Fibroblast of skin of back (primary cell): ENCODE measurements around the gene NLRP13. TPM values are rescaled to one million over a fixed set of nuclear protein-coding genes. Genes with fewer than 3 reads are reported as not detected.
"Not testable (repeated sequence)": the region's sequence is repeated elsewhere in the genome, so short reads cannot be mapped to it uniquely, and the experiment has no call there.

Experiments
- DNase-seq: peaks from one replicate; pipeline ENCODE4 v3.0.0-alpha.2; 2013
- polyA plus RNA-seq, 2 experiments: library from polyadenylated mRNA; unstranded; fragments of 120-200 nt; gene quantifications; one replicate each; pipeline ENCODE4 v1.2.1, GENCODE V29; 2013; ENCODE audit not compliant: insufficient read length in 2 of 2

The NLRP13 gene, protein sequence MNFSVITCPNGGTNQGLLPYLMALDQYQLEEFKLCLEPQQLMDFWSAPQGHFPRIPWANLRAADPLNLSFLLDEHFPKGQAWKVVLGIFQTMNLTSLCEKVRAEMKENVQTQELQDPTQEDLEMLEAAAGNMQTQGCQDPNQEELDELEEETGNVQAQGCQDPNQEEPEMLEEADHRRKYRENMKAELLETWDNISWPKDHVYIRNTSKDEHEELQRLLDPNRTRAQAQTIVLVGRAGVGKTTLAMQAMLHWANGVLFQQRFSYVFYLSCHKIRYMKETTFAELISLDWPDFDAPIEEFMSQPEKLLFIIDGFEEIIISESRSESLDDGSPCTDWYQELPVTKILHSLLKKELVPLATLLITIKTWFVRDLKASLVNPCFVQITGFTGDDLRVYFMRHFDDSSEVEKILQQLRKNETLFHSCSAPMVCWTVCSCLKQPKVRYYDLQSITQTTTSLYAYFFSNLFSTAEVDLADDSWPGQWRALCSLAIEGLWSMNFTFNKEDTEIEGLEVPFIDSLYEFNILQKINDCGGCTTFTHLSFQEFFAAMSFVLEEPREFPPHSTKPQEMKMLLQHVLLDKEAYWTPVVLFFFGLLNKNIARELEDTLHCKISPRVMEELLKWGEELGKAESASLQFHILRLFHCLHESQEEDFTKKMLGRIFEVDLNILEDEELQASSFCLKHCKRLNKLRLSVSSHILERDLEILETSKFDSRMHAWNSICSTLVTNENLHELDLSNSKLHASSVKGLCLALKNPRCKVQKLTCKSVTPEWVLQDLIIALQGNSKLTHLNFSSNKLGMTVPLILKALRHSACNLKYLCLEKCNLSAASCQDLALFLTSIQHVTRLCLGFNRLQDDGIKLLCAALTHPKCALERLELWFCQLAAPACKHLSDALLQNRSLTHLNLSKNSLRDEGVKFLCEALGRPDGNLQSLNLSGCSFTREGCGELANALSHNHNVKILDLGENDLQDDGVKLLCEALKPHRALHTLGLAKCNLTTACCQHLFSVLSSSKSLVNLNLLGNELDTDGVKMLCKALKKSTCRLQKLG
- polyA plus RNA-seq (2013, experiment 1 of 2; ENCODE audit: insufficient read length), result not detected
- polyA plus RNA-seq (2013, experiment 2 of 2; ENCODE audit: insufficient read length), result not detected

DNA sequence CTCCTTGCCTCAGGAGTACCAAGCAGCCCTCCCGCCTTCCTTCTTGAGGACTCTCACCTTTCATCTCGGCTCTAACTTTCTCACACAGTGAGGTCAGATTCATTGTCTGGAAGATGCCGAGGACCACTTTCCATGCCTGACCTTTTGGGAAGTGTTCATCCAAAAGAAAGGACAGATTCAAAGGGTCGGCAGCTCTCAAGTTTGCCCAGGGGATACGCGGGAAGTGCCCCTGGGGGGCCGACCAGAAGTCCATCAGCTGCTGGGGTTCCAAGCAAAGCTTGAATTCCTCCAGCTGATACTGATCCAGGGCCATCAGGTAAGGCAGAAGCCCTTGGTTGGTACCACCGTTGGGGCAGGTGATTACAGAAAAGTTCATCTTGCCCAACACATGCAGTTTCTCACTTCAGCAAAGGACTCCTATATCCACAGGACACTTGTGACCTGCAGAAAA lies at the start of gene NLRP13:
Gene NLRP13, minus strand, starts transcription at position 401 of the 451 bp plus-strand sequence. Its CDS starts 25 bp downstream, at position 376.
- DNase-seq, result no peak

DNA sequence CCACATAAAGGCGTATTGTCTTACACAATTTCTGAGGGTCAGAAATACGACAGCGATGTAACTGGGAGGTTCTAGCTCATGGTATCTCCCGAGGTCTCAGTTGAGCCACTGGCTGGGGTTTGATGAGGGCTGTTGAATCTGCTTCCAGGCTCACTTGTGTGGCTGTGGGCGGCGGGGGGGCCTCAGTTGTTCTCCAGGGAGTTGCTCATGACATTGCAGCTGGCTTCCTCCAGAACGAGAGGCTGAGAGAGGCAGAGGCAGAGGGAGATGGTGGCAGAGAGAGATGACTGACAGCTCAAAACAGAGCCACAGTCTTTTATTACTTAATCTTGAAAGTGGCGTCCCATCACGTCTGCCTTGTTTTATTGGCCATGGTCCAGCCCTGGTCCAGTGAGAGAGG lies 48.3 kb upstream of the NLRP13 start:
- DNase-seq, result no peak

DNA sequence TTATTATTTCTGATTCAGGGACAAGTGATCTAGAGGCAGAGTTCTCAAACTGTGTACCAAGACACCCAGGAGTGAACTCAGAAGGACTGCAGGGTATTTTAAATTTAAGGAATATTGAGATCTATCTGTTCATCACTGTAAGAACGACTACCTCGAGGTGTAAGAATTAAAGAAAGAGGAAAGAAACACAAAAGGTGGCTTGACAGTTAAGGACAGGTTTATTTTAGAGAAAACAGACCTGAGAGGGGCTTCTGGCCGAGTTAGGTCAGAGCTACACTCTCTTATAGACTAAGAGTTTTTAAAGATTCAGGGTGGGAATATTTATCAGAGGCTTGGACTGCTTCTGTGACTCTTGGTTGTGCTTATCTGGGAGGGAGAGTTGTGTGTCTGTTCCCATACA lies 41.8 kb upstream of the NLRP13 start:
- DNase-seq, result no peak

DNA sequence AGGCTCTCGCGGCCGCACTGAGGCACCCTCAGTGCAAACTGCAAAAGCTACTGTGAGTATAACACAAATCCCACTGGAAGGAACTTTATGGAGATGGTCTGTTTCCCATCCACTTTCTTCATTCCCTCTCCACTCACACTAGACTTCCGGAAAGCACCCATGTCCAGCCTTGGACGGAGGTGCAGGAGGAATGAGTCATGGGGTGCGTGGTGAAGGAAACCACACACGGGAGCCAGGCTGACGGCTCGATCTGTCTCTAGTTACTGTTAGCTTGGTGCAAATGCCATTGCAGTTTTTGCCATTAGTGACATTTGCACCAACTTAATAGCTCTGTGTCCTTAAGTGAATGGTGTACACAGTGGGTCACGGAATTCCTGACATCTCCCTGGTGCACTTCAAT lies 30.1 kb upstream of the NLRP13 start:
- DNase-seq, result no peak

DNA sequence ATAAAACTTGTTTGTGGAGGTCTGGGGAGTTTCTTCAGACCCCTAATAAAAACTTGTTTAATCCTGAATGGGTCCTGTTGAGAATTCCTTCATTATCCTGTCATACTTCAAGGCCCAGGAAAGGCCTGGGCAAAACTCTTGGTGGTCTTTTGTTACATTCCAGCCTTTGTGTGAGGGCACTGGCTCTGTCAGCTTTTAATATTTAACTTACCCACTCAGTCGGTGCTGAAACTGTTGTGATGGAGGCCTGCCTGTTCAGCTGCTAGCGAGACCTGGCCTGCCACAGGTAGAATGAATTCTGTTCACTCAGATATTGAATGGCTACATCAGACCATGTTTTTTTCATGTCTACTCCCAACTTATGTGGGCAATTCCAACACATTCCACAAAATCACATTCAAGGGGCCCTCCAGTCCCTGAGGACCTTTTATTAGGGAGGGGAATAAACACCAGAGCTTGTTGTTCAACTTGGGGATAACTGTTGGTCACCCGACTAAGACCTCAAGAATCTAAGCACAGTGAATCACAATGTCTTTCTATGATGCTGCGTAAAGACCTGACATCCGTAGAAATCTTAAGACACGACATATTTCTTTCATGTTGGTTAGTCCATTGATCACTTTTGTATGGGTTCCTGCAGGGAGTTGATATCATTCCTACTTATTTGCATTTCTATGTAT lies 28.0 kb upstream of the NLRP13 start:
- DNase-seq, result no peak

DNA sequence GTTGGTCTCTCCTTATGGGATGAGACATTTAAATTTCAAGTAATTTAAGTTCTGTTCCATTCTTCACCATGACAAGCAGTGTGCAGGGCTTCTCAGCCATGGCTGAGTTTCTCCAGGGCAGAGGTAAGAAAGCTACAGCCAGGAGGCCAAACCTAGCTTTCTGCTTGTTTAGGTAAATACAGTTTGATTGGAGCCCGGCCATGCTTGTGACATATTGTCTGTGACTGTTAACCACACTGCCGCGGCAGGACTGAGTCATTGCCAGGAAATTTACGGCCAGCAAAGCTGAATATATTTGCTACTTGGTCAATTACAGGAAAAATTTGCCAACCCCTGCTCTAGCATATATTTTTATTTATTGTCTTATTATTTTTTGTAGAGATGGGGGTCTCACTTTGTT lies 26.2 kb upstream of the NLRP13 start:
- DNase-seq, result no peak

DNA sequence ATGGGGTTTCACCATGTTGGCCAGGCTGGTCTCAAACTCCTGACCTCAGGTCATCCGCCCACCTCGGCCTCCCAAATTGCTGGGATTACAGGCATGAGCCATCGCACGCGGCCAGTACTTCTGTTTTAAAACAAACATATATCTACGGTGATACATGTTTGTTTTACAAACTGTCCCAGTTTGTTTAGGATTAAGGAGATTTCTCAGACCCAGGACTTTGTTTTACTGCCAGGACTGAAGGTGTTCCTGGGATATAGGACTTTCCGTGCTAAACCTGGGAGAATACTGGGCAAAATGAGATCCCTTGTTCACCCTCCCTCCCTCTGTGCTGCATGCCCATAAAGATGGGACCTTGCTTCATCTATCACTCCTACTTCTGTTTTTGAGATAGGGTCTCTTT lies 24.3 kb upstream of the NLRP13 start:
- DNase-seq, result no peak

DNA sequence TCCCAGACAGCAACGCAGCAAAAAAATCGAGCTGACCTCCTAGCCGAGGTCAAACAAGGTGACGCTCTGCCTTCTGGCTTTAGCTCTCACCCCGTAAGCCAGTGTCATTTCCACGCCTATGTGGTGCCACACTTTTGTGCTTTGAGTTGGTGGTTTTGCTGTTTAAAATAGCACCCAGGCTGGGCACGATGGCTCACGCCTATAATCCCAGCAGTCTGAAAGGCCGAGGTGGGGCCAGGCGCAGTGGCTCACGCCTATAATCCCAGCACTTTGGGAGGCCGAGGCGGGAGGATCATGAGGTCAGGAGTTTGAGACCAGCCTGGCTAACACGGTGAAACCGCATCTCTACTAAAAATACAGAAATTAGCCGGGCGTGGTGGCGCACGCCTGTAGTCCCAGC lies 18.4 kb upstream of the NLRP13 start:
- not testable (repeated sequence) for DNase-seq

DNA sequence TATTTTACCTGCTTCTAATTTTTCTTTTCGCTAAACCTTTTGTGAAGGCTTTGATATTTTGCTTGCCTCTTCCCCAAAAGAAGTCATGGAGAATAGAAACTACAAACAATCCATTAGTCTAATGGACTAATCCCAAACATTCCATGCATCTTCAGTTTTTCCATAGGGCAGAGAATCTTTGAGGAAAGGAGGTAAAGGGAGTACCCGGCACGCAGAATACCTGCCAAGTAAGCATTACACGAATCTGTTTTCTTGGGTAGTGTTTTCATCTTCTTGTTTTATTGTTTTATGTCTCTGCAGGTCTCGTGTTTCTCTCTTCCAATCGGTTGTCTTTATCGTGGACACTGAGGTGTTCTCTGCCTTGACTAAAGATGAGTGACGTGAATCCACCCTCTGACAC lies 15.4 kb upstream of the NLRP13 start, which contains the start of gene NLRP8:
Gene NLRP8, plus strand, starts transcription at position 301 of the 400 bp plus-strand sequence.
- DNase-seq, result no peak

DNA sequence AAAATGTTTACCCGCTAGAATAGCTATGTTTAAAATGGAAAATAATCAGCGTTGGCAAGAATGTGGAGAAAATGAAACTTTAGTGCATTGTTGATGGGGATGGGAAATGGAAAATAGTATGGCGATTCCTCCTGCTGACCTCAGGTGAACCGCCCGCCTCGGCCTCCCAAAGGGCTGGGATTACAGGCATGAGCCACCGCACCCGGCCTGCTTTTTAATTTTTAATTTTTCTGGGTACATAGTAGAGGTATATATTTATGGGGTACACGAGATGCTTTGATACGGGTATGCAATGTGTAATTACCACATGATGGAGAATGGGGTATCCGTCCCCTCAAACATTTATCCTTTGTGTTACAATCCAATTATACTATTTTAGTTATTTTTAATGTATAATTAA lies 8.2 kb upstream of the NLRP13 start:
- no peak for DNase-seq

DNA sequence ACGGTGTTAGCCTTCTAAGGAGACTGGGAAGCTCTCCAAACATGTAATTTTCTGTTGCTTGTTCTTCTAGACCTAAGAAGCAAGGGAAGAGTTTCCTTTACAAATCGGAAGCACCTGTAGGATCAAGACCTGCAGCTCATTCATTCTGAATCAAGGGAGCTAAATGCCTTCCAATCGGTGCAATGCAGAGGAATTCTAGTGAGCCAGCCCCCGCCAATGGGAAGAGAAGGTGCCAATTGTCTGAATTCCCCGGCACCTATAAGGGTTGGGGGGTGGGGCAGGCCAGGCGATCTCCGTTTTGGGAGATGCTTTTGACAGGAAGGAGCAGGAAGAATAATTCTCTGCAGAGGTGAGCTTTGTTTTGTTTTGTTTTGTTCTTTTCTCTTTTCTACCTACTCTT lies 7.1 kb upstream of the NLRP13 start:
- DNase-seq, result no peak

DNA sequence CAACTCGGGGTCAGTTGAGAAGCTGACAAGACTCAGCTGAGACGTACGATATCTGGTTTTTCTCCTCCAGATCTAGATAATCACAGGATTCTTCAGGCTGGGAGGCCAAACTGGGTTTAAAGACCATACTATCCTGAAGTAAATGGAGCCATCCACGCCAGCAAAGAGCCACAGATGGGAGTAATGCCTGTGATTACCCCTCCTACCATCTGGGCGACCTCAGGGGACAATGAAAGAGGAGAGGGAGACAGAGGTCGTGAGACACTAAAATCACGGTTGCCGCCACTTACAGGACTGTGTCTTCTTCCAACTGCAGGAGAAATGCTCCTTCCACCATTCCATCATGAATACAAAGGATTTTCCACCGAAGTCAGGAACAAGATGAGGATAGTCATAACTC lies 3.1 kb upstream of the NLRP13 start:
- no peak for DNase-seq

DNA sequence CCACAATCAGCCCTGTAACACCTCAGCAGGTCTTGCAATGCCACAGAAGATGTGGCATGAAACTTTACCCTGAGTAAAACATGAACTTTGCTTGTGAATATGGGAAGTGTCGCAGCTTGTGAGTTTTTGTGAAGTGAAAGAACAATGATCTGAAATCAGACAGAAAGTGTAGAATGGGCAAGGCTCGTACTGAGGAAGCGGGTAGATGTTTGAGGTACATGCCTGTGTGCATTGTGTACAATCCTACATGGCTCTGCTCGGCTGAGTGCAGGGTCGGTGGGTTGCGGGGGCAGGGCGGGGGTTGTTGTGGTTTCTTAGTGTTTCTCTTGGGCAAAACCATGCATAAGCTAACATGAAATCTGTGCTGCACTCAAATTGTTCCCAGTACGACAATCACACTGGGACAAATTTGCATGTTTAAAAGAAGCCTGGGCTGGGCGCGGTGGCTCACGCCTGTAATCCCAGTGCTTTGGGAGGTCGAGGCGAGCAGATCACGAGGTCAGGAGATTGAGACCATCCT lies 1.1 kb downstream of the NLRP13 start:
- no peak for DNase-seq

DNA sequence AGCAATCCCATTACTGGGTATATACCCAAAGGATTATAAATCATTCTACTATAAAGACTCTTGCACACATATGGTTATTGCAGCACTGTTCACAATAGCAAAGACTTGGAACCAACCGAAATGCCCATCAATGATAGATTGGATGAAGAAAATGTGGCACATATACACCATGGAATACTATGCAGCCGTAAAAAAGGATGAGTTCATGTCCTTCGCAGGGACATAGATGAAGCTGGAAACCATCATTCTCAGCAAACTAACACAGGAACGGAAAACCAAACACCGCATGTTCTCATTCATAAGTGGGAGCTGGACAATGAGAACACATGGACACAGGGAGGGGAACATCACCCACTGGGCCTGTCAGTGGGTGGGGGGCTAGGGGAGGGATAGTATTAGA lies 2.9 kb downstream of the NLRP13 start:
- DNase-seq, result not testable (repeated sequence)

DNA sequence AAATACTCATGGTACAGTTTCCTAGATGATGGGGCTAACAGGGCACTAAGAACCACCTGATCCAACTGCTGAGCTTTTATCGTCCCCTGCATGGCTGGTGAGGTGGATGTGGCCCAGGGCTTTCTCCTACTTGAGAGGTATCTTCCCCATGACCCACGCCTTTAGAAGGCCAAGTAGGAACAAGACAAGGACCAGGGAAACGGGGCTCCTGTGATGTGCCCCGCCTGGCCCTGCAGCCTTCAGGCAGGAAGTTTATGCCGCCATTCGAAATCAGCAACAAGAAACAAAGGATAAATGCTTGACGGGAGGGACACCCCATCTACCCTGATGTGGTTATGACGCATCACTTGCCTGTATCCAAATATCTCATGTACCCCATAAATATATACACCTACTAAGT lies 4.1 kb downstream of the NLRP13 start:
- DNase-seq, result no peak

DNA sequence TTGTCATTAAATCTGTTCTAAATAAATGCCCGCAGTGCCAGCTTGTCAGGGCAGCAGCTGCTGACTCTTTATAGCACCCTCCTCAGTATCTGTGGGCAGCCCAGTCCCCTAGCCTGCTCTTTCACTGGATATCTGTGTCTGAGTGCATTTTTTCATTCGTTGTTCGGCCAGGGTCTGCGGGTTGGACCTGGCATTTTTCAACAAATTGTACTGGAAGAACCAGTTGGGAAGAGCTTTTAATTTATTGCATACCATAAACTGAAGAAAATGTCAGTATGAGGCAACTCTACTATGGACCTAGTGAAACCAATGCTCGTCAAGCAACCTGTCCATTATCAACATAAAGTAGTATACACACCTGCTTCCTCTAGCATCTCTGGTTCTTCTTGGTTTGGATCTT lies 8.6 kb downstream of the NLRP13 start:
- DNase-seq, result no peak

DNA sequence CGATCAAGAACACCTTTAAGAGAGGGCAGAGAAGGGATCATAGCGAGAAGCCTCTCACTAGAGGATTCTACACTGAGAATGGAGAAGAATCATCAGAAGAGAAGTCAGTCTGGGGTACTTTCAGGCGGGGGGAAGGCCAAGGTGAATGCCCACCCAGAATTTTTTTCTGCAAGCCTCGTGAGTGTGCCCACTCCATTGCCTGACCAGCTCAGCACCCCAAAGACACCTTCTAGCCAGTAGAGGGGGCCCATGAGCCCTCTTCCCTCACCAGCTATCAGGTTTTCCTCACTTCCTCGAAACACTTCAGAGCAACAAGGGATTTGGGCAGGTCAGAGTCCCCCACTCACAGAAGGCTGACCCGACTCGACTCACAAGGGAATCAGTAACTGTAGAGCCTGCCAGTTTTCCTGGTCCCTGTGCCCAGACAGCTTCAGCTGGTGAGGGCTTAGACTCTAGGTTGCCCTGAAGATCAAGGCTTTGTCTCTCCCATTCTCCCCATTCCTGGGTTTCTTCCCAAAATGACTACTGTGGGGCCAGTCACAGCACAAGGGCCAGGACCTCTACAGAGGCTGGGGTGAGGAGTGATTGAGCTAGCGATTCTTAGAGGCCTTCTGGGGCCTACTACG lies 18.4 kb downstream of the NLRP13 start:
- DNase-seq, result no peak

DNA sequence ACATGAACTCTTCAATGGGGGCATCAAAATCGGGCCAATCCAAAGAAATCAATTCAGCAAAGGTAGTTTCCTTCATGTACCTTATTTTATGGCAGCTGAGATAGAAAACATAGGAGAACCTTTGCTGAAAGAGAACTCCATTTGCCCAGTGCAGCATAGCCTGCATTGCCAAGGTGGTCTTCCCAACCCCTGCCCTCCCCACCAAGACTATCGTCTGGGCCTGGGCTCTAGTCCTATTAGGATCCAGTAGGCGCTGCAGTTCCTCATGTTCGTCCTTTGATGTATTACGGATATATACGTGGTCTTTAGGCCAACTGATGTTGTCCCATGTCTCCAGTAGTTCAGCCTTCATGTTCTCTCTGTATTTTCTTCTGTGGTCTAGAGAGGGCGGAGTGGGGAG lies 19.2 kb downstream of the NLRP13 start:
- DNase-seq, result no peak

DNA sequence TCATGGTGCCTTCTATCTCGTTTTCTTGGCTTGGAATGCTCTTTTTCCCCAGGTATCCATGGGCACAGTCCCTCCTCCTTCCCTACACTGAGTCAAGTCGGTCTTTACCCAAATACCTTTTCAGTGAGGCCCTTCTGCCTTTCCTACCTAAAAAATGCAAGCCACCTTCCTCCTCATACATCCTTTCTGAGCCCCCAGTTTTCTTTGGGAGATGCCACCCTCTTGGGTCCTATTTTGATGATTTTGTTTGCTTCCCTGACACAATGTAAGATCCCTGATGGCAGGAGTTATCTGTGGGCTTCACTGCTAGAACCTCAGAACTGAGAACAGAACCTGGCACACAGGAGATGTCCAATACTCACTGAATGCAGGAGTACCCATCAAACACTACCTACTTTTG lies 22.3 kb downstream of the NLRP13 start:
- no peak for DNase-seq

DNA sequence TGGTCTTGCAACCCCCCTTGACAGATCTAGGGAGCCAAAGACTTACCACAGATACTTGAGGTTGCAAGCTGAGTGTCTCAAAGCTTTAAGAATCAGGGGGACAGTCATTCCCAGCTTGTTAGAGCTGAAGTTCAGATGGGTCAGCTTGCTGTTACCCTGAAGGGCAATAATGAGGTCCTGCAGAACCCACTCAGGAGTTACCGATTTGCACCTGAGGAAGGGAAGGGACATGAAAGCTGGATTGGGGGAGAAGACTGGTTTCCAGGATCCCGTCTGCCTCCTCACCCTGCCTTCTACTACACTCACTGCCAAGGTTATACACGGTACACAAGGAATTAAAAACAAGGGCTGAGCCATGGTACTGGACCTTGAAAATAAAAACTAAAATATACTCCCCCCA lies 24.4 kb downstream of the NLRP13 start:
- no peak for DNase-seq

DNA sequence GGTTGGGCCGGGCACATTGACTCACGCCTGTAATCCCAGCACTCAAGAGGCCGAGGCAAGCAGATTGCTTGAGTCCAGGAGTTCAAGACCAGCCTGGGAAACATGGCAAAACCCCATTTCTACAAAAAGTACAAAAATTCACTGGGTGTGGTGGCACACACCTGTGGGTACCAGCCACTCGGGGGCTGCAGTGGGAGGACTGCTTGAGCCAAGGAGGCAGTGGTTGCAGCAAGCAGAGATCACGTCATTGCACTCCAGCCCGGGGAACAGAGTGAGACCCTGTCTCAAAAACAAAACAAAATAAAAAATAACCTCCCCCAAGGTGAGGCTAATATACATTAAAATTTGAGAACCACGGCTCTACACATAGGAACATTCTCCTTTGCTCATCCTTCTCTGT lies 24.9 kb downstream of the NLRP13 start:
- DNase-seq, result no peak
